NCI-H226 (cell line): ENCODE data around the gene THPO.

Source experiments
- DNase-seq: peaks from one replicate; pipeline ENCODE4 v3.0.0-alpha.2; 2015

The THPO gene

GRCh38 chr3:184377882-184378445 lies at the start of gene THPO:
TSS of gene THPO (minus strand) at chr3:184378207. CDS start at chr3:184376259, 1,948 bp downstream.
- DNase-seq, result no peak

DNA sequence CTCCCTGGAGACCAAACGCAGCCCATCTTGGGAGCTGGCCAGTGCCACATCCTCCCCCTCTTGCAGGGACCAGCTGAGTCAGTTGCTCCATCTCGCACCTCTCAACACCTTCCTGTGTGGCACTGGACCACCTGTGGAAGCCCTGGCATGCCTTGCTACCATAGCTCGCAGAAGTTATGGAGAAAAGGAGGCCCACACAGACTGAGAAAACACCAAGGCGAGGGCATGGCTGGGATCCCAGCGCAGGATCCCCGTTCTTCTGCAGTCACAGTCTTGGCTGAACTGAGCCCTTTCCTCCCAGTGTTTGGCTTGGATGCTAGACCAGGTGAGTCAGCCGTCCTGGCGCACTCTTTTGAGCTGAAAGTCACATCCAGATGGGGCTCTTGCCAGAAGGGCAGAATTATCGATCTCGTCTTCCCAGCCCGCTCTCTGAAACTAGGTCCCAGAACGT lies 48.7 kb upstream of the THPO start:
- DNase-seq, result no peak

GRCh38 chr3:184423561-184423960 lies 45.6 kb upstream of the THPO start:
- no peak for DNase-seq

DNA sequence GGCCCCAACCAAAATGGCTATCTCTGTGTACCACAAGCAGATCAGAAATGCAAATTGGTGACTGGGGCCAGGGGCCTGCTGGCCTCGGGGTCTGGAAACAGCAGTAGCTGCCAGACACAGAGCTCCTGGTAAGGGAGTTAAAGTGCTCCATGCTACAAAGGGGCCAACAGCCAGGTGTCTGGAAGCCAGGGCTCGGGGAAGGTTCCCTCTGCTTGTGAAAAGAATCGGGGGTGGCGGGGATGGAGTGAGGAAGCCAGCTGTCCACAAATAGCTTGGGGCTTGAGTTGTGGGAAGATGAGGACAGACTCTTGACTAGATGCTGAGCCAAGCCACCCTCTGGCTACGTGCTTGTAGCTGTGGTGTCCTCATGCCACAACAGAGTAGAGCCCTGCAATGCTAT lies 41.2 kb upstream of the THPO start:
- DNase-seq, result no peak

GRCh38 chr3:184417619-184418327 lies 39.8 kb upstream of the THPO start:
- DNase-seq, result peak; percentile 20

- DNase-seq, result no peak
These were observed 37.1 kb upstream of the THPO start for GRCh38 chr3:184415203-184415490.

DNA sequence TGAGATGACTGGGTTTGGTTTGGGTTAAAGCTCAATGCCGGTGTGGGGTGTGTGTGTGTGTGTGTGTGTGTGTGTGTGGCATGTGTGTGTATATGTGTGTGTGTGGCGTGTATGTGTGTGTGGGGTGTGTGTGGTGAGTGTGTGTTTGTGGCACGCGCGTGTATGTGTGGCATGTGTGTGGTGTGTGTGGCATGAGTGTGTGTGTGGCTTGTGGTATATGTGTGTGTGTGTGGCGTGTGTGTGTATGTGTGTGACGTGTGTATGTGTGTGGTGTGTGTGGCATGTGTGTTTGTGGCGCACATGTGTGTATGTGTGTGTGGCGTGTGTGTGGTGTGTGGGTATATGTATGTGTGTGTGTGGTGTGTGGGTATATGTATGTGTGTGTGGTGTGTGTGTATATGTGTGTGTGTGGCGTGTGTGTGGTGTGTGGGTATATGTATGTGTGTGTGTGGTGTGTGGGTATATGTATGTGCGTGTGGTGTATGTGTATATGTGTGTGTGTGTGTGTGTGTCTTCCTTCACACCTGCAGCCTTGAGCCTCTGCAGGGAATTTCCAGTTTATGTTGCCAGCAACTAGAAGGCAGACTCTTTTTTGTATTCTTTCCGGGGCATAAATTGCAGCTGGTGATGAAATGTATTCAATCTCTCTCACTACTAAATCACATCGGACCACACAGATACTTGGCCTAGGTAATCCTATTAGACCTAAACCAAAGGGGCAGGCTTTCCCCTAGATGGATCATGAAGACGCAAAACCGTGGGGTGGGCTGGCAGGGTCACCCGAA lies 36.6 kb upstream of the THPO start:
- DNase-seq, result no peak

DNA sequence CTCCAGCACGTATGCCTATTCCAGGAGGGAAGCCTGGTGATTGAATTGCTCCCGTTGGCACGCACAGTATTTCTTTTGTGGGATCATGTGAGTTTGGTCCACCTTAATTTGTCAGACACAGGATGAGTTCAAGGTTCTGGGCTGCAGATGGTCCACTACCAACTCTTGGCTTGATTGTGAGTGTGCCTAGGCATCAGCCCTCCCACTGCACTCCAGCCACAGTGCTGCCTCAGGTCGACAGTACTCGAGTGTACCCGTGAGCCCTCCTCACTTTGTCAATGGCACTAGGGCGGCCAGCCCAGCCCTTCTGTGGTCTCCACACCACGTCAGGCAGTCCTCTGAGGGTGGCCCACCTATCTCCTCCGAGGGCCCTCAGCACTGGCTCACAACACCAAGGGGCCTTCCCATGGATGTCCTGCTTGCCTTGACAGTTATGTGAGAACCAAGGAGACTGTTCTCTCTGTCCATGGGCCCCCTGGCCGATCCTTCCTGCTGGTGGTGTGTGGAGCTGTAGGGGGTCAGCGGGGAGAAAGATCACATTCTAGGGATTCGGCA lies 32.0 kb upstream of the THPO start:
- no peak for DNase-seq

GRCh38 chr3:184409331-184409926 lies 31.4 kb upstream of the THPO start:
- DNase-seq, result no peak

DNA sequence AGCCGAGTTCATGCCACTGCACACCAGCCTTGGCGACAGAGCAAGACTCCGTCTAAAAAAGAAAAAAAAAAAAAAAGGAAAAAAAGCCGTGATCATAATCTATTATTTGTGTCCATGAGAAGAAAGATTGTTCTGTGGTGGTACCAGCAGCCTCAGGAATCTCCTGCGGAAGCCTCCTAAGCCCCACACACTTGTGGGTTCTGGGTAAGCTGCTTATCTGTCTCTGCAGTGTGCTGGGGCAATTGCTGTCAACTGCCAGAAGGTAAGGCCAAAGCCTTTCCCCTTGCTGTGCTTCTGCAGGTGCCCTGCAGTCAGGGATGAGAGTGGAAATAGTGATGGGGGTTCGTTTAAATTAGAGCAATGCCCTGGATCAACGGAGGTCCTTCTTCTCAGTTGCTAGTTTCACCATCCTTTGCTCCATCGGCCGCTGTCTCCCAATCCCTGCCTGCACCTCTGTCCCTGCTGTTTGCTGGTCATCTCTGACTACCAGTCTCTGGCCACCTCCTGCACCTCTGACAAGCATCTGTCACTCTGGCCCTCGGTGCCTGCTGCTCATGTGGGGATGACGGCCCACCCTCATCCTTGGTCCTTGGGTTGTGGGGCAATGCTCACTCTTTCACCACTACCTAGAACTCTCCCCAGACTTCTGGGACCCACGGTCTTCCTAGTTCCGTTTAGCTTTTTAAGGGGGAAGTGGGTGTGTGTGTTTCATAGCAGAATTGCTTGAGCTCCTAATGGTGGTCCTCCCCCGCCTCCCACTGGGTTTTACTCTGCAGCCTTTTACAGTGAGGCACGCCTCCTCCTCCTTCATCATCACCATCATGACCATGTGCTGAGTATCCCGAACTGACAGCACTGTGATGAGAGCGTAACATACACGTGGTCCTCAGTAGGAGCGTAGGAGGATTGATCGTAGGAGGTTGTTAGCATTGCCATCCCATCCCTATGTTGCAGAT lies 27.3 kb upstream of the THPO start:
- DNase-seq, result no peak

- DNase-seq, result peak; percentile 60
These were observed 21.4 kb upstream of the THPO start for GRCh38 chr3:184399410-184399809.

GRCh38 chr3:184395320-184395660 lies 17.3 kb upstream of the THPO start:
- no peak for DNase-seq

- no peak for DNase-seq
These were observed 13.3 kb upstream of the THPO start for GRCh38 chr3:184391266-184391665.

DNA sequence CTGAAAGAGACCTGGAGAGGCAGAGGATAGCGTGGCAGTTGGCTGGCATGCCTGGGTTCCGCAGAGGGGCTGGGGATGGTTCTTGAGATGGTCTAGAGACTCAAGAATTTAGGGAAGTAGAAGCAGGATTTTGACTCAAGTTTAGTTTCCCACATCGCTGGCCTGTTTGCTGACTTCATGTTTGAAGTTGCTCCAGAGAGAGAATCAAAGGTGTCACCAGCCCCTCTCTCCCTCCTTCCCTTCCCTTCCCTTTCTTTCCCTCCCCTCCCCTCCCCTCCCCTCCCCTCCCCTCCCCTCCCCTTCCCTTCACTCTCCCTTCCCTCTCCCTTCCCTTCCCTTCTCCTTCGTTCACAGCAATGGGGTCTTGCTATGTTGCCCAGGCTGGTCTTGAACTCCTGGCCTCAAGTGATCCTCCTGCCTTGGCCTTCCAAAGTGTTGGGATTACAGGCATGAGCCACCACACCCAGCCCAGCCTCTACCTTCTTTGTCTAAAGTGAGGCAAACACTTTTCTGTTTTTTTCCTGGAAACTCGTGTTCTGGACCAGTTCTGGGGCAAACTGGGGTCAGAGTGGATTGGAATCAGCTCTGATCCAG lies 12.0 kb upstream of the THPO start:
- DNase-seq, result no peak

GRCh38 chr3:184389384-184389783 lies 11.4 kb upstream of the THPO start:
- DNase-seq, result no peak

GRCh38 chr3:184388936-184389230 lies 10.9 kb upstream of the THPO start:
- DNase-seq, result no peak

DNA sequence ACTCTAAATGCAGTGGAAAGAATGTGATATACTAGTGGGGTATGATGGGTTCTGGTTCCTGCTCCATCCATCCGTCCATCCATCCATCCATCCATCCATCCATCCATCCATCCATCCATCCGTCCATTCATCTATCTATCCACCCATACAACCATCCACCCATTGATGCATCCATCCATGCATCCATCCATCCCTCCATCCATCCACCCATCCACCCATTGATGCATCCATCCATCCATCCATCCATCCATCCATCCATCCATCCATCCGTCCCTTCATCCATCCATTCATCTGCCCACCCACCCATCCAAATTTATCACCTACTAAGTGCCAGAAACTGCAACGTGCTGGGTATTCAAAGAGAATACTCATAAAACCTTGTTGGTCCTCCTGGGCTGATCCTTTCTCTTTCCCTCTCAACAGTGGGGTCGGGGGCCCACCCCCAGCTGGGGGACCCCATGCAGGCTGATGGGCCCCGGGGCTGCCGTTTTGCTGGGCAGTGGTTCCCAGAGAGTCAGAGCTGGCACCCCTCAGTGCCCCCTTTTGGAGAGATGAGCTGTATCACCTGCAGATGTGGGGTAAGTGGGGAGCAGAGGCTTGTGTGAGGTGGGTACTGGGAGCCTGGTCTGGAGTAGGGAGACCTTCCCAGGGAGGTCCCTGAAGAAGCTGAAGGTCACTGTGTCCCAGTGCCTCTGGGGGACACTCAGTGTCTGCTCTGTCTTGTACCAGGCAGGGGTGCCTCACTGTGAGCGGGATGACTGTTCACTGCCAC lies 10.3 kb upstream of the THPO start:
- no peak for DNase-seq

DNA sequence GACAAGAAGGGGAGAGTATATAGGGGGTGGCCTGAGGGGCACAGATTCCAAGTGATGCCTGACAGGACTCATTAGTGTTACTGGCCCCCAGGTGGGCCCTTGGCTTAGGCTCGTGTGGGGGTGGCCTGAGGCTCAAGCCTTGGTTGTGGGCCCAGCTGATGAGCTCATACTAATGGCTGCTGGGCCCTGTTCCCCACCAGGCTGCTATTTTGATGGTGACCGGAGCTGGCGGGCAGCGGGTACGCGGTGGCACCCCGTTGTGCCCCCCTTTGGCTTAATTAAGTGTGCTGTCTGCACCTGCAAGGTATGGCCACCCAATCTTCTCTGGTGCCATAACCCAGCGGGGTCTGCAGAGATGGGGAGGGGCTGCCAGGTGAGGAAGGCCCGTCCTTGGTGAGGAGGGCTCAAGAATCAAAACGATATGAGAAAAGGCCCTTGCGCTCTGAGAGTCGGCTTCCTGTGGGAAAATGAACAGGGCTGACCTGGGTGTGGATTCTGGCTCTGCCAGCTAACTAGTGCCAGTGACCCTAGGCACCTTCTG lies 9.2 kb upstream of the THPO start:
- no peak for DNase-seq

GRCh38 chr3:184386047-184386806 lies 8.2 kb upstream of the THPO start:
- DNase-seq, result no peak

- no peak for DNase-seq
These were observed 6.9 kb upstream of the THPO start for GRCh38 chr3:184384856-184385422.
